HEK293T (cell line): ENCODE measurements around the gene MCOLN1.

ENCODE experiments used
- CTCF ChIA-PET: fragments of 350-600 bp; formaldehyde crosslinking; extraction: SDS; loops from one replicate; lab custom pipeline; 2021; ENCODE audit warnings: antibody characterized with exemption, inconsistent platforms; lab: Yijun Ruan, JAX
- POLR2A ChIA-PET: fragments of 350-600 bp; formaldehyde crosslinking; extraction: SDS; loops from one replicate; lab custom pipeline; 2020; ENCODE audit warnings: antibody characterized with exemption, inconsistent platforms; lab: Yijun Ruan, JAX
- DNase-seq: peaks from one replicate; pipeline ENCODE4 v3.0.0; 2012; ENCODE audit warnings: mixed read lengths; ENCODE audit errors: extremely low spot score
- ARNT ChIP-seq: fragments of 450-650 bp; IDR thresholded peaks from 2 replicates; pipeline ENCODE4 v1.6.1; 2017; ENCODE audit warnings: mild to moderate bottlenecking
- BHLHE40 ChIP-seq: fragments of 450-650 bp; IDR thresholded peaks from 2 replicates; pipeline ENCODE4 v1.6.1; 2016; ENCODE audit warnings: mild to moderate bottlenecking, moderate library complexity, borderline replicate concordance
- CTBP1 ChIP-seq: fragments of 450-650 bp; IDR thresholded peaks from 2 replicates; pipeline ENCODE4 v1.6.1; 2016; ENCODE audit warnings: borderline replicate concordance
- ELF4 ChIP-seq: fragments of 450-650 bp; IDR thresholded peaks from 2 replicates; pipeline ENCODE4 v1.6.1; 2017; ENCODE audit warnings: antibody characterized with exemption
- FOXA1 ChIP-seq: fragments of 450-650 bp; IDR thresholded peaks from 2 replicates; pipeline ENCODE4 v1.6.1; 2016; ENCODE audit warnings: mild to moderate bottlenecking
- FOXK2 ChIP-seq: fragments of 450-650 bp; IDR thresholded peaks from 2 replicates; pipeline ENCODE4 v1.6.1; 2016; ENCODE audit warnings: mild to moderate bottlenecking
- FOXM1 ChIP-seq: fragments of 450-650 bp; IDR thresholded peaks from 2 replicates; pipeline ENCODE4 v1.6.1; 2017; ENCODE audit warnings: mild to moderate bottlenecking, borderline replicate concordance
- HDGF ChIP-seq: fragments of 450-650 bp; IDR thresholded peaks from 2 replicates; pipeline ENCODE4 v1.6.1; 2017; ENCODE audit warnings: antibody characterized with exemption, borderline replicate concordance
- L3MBTL2 ChIP-seq: fragments of 450-650 bp; conservative IDR thresholded peaks from 2 replicates; pipeline ENCODE4 v1.6.1; 2016; ENCODE audit warnings: mild to moderate bottlenecking
- LEF1 ChIP-seq: fragments of 450-650 bp; IDR thresholded peaks from 2 replicates; pipeline ENCODE4 v1.6.1; 2017; ENCODE audit warnings: mild to moderate bottlenecking, borderline replicate concordance
- NFRKB ChIP-seq: fragments of 450-650 bp; IDR thresholded peaks from 2 replicates; pipeline ENCODE4 v1.6.1; 2016; ENCODE audit warnings: mild to moderate bottlenecking, moderate library complexity
- SP1 ChIP-seq: fragments of 450-650 bp; IDR thresholded peaks from 2 replicates; pipeline ENCODE4 v1.6.1; 2017
- SUZ12 ChIP-seq: fragments of 450-650 bp; IDR thresholded peaks from 2 replicates; pipeline ENCODE4 v1.6.1; 2016; ENCODE audit warnings: mild to moderate bottlenecking
- TARDBP ChIP-seq: fragments of 450-650 bp; IDR thresholded peaks from 2 replicates; pipeline ENCODE4 v1.6.1; 2016
- ZNF384 ChIP-seq: fragments of 450-650 bp; IDR thresholded peaks from 2 replicates; pipeline ENCODE4 v1.6.1; 2016
- TF ChIP-seq, protein P1 (sequence below): fragments of 450-650 bp; IDR thresholded peaks from 2 replicates; pipeline ENCODE4 v1.6.1; 2016

Gene MCOLN1

DNA sequence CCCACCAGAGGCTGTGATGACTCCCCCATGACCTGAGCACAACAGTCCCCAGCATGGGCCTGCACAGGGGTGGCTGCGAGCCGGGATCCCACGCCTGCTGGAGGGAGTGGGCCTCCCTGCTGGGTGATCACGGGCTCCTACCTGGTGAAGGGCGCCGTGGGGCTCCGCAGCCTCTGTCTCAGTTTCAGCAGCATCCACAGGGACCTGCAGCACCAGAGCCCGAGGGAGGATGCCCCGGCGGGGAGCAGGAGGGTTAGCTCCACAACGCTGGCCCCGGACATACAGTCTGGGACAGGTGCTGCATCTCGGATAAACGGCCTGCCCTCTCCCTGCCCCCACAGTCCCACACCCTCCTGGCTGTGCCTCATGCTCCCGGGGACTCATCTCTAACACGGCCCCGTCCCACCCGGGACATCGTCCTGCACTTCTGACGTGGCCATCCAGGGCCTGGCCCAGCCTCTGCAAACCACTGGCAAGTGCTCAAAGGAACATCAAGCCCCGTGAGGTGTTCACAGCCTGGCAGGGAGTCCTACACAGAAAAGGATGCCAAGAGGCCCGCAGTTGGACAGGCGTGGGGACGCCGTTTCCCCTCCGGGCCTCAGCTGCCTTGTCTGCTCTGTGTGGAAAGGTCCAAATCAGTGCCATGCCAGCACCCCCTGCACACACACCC lies 44.1 kb upstream of the MCOLN1 start:
- no peak for TF ChIP-seq FOXM1
- no peak for TF ChIP-seq LEF1
- no peak for TF ChIP-seq ARNT
- TF ChIP-seq ZNF384: no peak
- TF ChIP-seq NFRKB: no peak
- TF ChIP-seq FOXA1: no peak
- TF ChIP-seq FOXK2: no peak
- TF ChIP-seq TARDBP: no peak
- TF ChIP-seq ELF4: no peak
- no peak for TF ChIP-seq HDGF
- no peak for TF ChIP-seq SP1
- TF ChIP-seq BHLHE40: no peak
- TF ChIP-seq CTBP1: no peak
- no peak for TF ChIP-seq SUZ12
- TF ChIP-seq, protein P1, sequence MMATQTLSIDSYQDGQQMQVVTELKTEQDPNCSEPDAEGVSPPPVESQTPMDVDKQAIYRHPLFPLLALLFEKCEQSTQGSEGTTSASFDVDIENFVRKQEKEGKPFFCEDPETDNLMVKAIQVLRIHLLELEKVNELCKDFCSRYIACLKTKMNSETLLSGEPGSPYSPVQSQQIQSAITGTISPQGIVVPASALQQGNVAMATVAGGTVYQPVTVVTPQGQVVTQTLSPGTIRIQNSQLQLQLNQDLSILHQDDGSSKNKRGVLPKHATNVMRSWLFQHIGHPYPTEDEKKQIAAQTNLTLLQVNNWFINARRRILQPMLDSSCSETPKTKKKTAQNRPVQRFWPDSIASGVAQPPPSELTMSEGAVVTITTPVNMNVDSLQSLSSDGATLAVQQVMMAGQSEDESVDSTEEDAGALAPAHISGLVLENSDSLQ: no peak
- no peak for TF ChIP-seq L3MBTL2
- DNase-seq: no peak
- CTCF ChIA-PET: no interaction called here
- POLR2A ChIA-PET: no interaction called here

DNA sequence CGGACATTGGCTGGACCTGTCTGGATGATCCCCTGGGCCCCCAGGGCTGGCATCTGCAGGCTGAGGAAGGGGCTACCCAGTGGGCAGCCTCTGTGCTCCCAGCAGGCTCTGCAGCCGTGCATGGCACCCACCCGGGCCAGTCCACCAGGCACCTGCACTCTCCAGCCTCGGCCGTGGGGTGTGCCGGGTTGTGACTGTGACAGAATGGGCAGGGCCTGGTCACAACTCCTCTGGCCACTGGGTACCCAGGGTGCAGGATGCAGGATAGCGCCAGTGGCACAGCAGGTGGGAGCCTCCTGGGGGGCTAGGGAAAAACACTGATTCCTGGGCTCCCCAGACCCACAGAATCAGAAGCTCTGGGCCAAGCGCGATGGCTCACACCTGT lies 43.6 kb upstream of the MCOLN1 start:
- POLR2A ChIA-PET: no interaction called here
- TF ChIP-seq ZNF384: no peak
- no peak for TF ChIP-seq BHLHE40
- no peak for TF ChIP-seq LEF1
- TF ChIP-seq SUZ12: no peak
- TF ChIP-seq NFRKB: no peak
- TF ChIP-seq, protein P1: no peak
- no peak for TF ChIP-seq SP1
- no peak for TF ChIP-seq FOXM1
- DNase-seq: no peak
- CTCF ChIA-PET: no interaction called here

DNA sequence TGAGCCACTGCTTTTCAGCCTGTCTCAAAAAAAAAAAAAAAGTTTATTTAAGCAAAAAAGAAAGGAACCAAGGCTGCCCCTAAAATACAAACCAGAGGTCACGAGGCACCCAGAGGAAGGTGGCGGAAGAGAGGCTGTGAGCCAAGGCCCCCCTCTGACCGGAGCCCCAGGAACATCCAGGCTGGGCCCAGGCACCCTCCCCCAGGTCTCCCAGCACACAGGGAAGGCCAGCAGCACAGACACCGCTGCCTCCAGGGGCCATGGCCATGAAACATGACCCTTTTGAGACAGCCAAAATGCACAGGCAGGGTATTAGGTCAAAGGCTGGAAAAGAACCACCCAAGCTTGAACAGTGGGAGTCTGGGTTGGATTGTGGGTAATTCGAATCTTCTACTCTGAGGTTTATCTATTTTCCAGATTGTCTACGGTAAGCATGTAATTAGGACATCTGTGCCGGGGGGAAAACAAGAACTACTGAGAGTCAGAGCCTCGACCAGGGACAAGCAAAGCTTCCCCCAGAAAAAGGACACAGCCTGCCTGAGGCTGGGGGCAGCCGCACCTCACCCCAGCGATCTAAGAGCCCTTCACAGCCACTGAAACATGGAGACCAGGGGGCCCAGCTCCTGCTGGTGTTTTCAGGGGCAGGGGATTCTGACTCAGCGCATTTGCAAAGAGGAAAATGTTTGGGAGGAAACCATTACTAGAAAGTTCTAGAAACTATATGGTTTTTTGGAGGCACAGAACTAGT lies 42.0 kb upstream of the MCOLN1 start:
- CTCF ChIA-PET: interaction anchor here (0.6 kb wide), 1 partner anchor 1014 kb away, joined by 4 read pairs; no protein-coding TSS in a partner anchor
- POLR2A ChIA-PET: interaction anchor here (0.9 to 1.9 kb wide), 3 partner anchors 9 to 381 kb away, joined by 4 to 5 read pairs (median 4); partner anchors contain the start of genes MCOLN1 and PEX11G
- DNase-seq: no peak
- TF ChIP-seq, protein P1: no peak
- TF ChIP-seq FOXM1: no peak
- no peak for TF ChIP-seq BHLHE40
- TF ChIP-seq LEF1: no peak
- TF ChIP-seq SUZ12: no peak
- TF ChIP-seq HDGF: no peak
- no peak for TF ChIP-seq L3MBTL2

DNA sequence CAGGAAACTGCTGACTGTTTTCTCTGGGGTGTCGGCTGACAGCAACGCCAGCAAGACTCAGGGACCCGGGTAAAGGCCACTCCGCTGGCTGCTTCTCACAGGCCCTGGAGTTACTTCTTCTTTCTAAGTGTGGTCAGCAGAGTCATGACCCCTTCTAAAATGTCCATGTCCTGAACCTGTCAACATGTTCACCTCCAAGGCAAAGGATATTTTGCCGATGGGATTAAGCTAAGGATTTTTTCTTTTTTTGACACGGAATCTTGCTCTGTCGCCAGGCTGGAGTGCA lies 41.5 kb upstream of the MCOLN1 start:
- TF ChIP-seq SP1 (no peak), NFRKB (no peak), BHLHE40 (no peak), SUZ12 (no peak), L3MBTL2 (no peak), ZNF384 (no peak), CTBP1 (no peak), LEF1 (no peak), FOXA1 (no peak), FOXK2 (no peak), ELF4 (no peak), TARDBP (no peak), ARNT (no peak), HDGF (no peak), FOXM1 (no peak)
- TF ChIP-seq, protein P1: no peak
- no peak for DNase-seq
- CTCF ChIA-PET: no interaction called here
- POLR2A ChIA-PET: interaction anchor here (0.9 to 1.9 kb wide), 3 partner anchors 9 to 382 kb away, joined by 4 to 5 read pairs (median 4); partner anchors contain the start of genes MCOLN1 and PEX11G

DNA sequence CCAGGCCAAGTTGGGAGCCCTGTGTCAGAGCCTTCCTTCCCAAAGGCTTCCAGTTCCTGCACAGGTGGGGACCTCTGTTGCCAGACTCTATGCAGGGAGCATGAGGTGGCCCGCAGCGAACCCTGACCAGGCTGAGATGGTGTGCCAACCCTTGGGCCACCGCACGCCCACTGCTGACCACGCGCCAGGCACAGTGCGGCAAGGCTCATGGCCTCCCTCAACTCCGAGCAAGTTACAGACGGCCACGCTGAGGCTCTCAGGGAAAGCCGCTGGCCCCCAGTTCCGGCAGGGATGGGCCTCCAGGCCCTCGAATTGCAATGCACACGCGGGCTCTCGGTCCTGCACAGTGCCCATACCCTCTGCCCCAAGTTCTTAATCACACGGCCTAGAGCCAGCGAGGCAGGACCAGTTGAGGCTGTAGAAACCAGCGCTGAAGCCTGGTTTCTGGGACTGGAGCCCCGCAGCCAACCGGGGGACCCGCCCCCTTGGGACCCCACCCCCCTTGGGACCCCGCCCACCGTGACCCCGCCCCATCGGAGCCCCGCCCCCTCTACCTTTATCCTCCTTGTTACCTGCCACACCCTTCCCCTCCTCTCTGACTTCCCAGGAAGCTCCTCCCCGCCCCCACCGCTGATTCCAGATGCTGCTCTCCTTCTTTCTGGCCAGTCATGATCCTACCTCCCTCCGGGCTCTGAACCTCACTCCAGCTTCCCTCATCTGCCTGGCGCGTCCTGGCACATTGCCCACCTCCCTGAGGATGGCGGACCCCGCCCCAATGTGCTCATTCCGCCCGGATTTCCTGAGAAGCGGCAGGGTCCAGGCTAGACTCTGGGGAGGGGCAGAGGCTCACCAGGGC lies 39.6 kb upstream of the MCOLN1 start:
- DNase-seq: no peak
- ChIA-PET CTCF (no interaction called here), POLR2A (no interaction called here)
- TF ChIP-seq ELF4 (no peak), BHLHE40 (no peak), SUZ12 (no peak), TARDBP (no peak), ARNT (no peak), CTBP1 (no peak), FOXA1 (no peak), FOXM1 (no peak), NFRKB (no peak), LEF1 (no peak), SP1 (no peak), L3MBTL2 (no peak), HDGF (no peak), ZNF384 (no peak), FOXK2 (no peak)
- TF ChIP-seq, protein P1: no peak
